Measurements from ENCODE around the gene LDLR. TPM values are rescaled to one million over a fixed set of nuclear protein-coding genes. Genes with fewer than 3 reads are reported as not detected.

The LDLR gene
- total RNA-seq, 4 donors from 2014 or later = 26.4 to 275 (median 109) TPM

DNA sequence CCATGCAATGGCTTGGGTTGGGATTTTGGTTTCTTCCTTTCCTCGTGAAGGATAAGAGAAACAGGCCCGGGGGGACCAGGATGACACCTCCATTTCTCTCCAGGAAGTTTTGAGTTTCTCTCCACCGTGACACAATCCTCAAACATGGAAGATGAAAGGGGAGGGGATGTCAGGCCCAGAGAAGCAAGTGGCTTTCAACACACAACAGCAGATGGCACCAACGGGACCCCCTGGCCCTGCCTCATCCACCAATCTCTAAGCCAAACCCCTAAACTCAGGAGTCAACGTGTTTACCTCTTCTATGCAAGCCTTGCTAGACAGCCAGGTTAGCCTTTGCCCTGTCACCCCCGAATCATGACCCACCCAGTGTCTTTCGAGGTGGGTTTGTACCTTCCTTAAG lies 42.2 kb downstream of the LDLR start:
- 82 to 100% methylated on average over 1 to 7 of the region's 7 CpGs for WGBS, 2 donors (ENCODE audit: low coverage in 1 of 2)
- TF ChIP-seq POLR2A (IDR thresholded peaks at IDR 0.05) (no peak), EP300 (IDR thresholded peaks at IDR 0.05; ENCODE audit: low read depth) (no peak), POLR2AphosphoS5 (IDR thresholded peaks at IDR 0.05) (no peak)
- TF ChIP-seq, protein P1, sequence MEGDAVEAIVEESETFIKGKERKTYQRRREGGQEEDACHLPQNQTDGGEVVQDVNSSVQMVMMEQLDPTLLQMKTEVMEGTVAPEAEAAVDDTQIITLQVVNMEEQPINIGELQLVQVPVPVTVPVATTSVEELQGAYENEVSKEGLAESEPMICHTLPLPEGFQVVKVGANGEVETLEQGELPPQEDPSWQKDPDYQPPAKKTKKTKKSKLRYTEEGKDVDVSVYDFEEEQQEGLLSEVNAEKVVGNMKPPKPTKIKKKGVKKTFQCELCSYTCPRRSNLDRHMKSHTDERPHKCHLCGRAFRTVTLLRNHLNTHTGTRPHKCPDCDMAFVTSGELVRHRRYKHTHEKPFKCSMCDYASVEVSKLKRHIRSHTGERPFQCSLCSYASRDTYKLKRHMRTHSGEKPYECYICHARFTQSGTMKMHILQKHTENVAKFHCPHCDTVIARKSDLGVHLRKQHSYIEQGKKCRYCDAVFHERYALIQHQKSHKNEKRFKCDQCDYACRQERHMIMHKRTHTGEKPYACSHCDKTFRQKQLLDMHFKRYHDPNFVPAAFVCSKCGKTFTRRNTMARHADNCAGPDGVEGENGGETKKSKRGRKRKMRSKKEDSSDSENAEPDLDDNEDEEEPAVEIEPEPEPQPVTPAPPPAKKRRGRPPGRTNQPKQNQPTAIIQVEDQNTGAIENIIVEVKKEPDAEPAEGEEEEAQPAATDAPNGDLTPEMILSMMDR (IDR thresholded peaks at IDR 0.05) = no peak
- Histone ChIP-seq H3K27me3 (no peaks in the 10 kb centered on the region), H3K27ac (peak overlapping the region; percentile 45 to 77 (median 64)), H3K9me3 (no peaks in the 10 kb centered on the region), H3K4me3 (no peak overlapping the region), H3K36me3 (peaks cover 0 to 31% (median 14%) of the 10 kb centered on the region in 4 donors), H3K4me1 (peaks cover 0 to 7% (median 5%) of the 10 kb centered on the region in 4 donors)
- in situ Hi-C loops (cut with MboI; ENCODE audit: low pct_ligation_motif_present in 1 of 4, low pct_unique_long_range_greater_than_20kb in 1 of 4, low sequenced_read_pairs in 3 of 4) (loop anchor here in 2 of 4 donors (5.0 to 10.0 kb wide), 2 partner anchors 73 to 94 kb away; no protein-coding TSS in a partner anchor), intact Hi-C loops (cut with DNase I; ENCODE audit: low total_unique reads) (no loop called here)
- DNase-seq = no peak

DNA sequence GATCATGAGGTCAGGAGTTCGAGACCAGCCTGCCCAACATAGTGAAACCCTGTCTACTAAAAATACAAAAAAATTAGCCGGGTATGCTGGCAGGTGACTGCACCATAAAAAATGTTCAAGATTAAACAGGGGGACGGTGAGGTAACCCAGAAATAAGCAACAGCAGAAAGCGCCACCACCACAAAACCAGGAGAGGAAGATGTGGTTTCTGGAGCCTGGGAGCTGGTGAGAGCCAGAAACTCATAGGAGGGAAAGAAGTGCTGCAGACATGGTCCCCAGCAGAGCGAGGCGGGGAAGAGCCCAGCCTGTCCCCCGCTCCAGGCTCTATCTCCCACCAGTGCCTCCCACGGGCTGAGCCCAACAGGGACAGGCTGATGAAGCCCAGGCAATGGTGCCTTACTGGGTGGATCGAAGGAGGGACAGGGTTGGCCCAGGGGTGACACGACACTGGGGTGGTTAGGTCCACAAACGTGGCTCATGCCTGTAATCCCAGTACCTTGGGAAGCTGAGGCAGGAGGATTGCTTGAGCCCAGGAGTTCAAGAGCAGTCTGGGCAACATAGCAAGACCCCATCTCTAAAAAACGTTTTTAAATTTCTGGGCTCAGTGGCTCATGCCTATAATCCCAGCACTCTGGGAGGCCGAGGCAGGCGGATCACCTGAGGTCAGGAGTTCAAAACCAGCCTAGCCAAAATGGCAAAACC lies 47.3 kb downstream of the LDLR start:
- in situ Hi-C loops (cut with MboI; ENCODE audit: low pct_ligation_motif_present in 1 of 4, low pct_unique_long_range_greater_than_20kb in 1 of 4, low sequenced_read_pairs in 3 of 4) (loop anchor here in 3 of 4 donors (5.0 to 10.0 kb wide), 2 partner anchors 66 to 68 kb away; no protein-coding TSS in a partner anchor), intact Hi-C loops (cut with DNase I; ENCODE audit: low total_unique reads) (no loop called here)
- Histone ChIP-seq H3K4me1 (peaks cover 26 to 35% (median 33%) of the 10 kb centered on the region in 4 donors), H3K9me3 (no peaks in the 10 kb centered on the region), H3K36me3 (no peaks in the 10 kb centered on the region), H3K27me3 (no peaks in the 10 kb centered on the region), H3K4me3 (no peak overlapping the region), H3K27ac (peak overlapping the region; percentile 84 to 96 (median 90))
- TF ChIP-seq, protein P1 (IDR thresholded peaks at IDR 0.05) = no peak
- no peak for TF ChIP-seq EP300 (IDR thresholded peaks at IDR 0.05; ENCODE audit: low read depth)
- 64 to 71% methylated on average over 4 to 14 of the region's 14 CpGs for WGBS, 2 donors (ENCODE audit: low coverage in 1 of 2)
- no peak for DNase-seq

GRCh38 chr19:11137542-11138384 lies 48.5 kb downstream of the LDLR start:
- TF ChIP-seq EP300 (IDR thresholded peaks at IDR 0.05; ENCODE audit: low read depth) (no peak), POLR2A (IDR thresholded peaks at IDR 0.05) (no peak), POLR2AphosphoS5 (IDR thresholded peaks at IDR 0.05) (peak; percentile 38 to 69 (median 65))
- TF ChIP-seq, protein P1 (IDR thresholded peaks at IDR 0.05) = peak; percentile 79 to 95 (median 81)
- WGBS, 2 donors (ENCODE audit: low coverage in 1 of 2) = 3% methylated on average over 28 of the region's 28 CpGs; no CpG with 5 or more reads in 1 of the 2 donors
- in situ Hi-C loops (cut with MboI; ENCODE audit: low pct_ligation_motif_present in 1 of 4, low pct_unique_long_range_greater_than_20kb in 1 of 4, low sequenced_read_pairs in 3 of 4) = loop anchor here in 3 of 4 donors (5.0 to 10.0 kb wide), 2 partner anchors 65 to 67 kb away; no protein-coding TSS in a partner anchor
- peak; percentile 78 for DNase-seq
- intact Hi-C loops (cut with DNase I; ENCODE audit: low total_unique reads) = loop anchor here (2.0 kb wide), 1 partner anchor 67 kb away; no protein-coding TSS in a partner anchor
- H3K27ac ChIP-seq = peak overlapping the region; percentile 84 to 96 (median 90)
- no peaks in the 10 kb centered on the region for H3K36me3 ChIP-seq
- H3K4me1 ChIP-seq = peaks cover 33 to 48% (median 43%) of the 10 kb centered on the region in 4 donors
- H3K4me3 ChIP-seq = peak overlapping the region; percentile 3 to 38 (median 18)
- no peaks in the 10 kb centered on the region for H3K9me3 ChIP-seq
- no peaks in the 10 kb centered on the region for H3K27me3 ChIP-seq

Data from transverse colon (tissue), 4 donors.